ENCODE results near the gene ZCCHC2.

Gene ZCCHC2

GRCh38 chr18:62510789-62511188, 12.0 kb upstream of the ZCCHC2 start:
- DNase-seq (ENCODE audit: low spot score), result no peak

GRCh38 chr18:62512532-62512931, 10.3 kb upstream of the ZCCHC2 start:
- DNase-seq (ENCODE audit: low spot score), result no peak

DNA sequence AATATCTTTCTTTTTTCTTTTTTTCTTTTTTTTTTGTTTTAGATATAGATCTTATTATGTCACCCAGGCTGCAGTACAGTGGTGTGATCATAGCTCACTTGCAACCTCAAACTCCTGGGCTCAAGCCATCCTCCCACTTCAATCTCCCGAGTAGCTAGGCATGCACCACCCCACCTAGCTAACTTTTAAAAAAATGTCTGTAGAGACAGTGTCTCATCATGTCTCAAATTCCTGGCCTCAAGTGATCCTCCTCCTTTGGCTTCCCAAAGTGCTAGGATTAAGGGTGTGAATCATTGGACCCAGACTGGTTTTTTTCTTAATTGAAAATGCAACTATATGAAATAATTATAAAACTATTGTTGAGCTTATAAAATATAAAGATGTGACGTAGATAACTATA, 9.8 kb upstream of the ZCCHC2 start:
- no peak for DNase-seq (ENCODE audit: low spot score)

- DNase-seq (ENCODE audit: low spot score), result no peak
Observed at GRCh38 chr18:62514570-62514969, 8.3 kb upstream of the ZCCHC2 start.

DNA sequence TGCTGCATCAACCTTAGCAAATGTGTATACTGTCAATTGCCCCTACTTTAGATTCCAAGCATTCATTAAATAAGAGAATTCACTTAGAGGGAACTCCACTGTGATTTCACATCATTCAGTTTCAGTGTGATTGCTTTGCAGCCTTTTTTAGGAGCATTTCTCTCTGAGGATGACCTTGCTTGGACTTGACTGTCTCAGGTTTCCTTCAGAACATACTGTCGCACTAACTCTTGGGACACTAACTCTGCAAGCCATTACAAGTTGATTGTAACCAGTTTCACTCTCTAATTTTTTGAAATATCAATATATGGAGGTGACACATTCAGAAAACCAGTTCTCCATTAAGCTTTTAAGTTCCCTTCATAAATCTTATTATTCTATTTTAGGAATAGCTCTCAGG, 6.6 kb upstream of the ZCCHC2 start:
- DNase-seq (ENCODE audit: low spot score), result no peak

GRCh38 chr18:62518460-62519375, 4.1 kb upstream of the ZCCHC2 start:
- DNase-seq (ENCODE audit: low spot score), result no peak

GRCh38 chr18:62519684-62520083, 3.1 kb upstream of the ZCCHC2 start:
- DNase-seq (ENCODE audit: low spot score), result no peak

DNA sequence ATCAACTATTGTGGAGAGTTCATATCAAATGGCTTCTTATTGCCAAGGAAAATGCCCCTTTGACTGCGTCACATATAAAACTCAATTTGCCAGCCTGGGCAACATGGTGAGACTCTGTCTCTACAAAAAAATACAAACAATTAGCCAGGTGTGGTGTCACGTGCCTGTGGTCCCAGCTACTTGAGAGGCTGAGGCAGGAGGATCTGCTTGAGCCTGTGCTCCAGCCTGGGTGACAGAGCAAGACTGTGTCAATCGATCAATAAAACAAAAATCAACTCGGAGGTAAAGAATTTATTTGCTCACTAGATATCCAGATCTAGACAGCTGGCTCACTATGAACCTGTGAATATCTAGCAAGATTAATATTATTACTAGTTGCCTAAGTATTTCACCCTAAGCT, 1.7 kb upstream of the ZCCHC2 start:
- DNase-seq (ENCODE audit: low spot score), result no peak

GRCh38 chr18:62521593-62521992, 1.2 kb upstream of the ZCCHC2 start:
- no peak for DNase-seq (ENCODE audit: low spot score)

DNA sequence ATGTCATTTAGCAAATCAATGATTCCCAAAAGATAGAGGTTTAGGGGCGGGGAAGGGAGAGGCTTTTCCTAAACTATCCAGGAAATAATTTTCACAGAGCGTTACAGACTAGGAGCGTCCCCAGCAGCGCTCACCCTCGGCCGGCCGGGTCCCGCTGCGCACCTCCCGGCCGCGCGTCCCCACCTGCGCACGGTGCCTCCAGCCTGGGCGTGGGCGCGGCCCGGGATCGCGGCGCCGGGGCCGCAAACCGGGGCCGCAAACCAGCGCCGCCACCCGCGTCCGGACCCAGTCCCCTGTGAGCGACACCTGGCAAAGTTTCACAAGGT, 684 bp upstream of the ZCCHC2 start:
- no peak for DNase-seq (ENCODE audit: low spot score)

DNA sequence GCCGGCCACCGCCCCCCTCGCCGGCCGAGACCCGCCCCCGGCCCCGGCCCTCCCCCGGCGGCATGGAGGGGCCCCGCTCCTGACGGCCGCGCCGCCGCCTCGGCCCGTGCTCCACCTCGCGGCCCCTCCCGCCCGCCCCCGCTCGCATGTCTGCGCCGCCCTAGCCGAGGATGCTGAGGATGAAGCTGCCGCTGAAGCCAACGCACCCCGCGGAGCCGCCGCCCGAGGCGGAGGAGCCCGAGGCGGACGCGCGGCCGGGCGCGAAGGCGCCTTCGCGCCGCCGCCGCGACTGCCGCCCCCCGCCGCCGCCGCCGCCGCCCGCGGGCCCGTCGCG, 397 bp downstream of the ZCCHC2 start:
- DNase-seq (ENCODE audit: low spot score), result no peak

GRCh38 chr18:62523631-62524439, 1.0 kb downstream of the ZCCHC2 start:
- DNase-seq (ENCODE audit: low spot score), result peak; percentile 37

- peak; percentile 62 for DNase-seq (ENCODE audit: low spot score)
Observed at GRCh38 chr18:62524440-62525200, 1.8 kb downstream of the ZCCHC2 start.

- peak; percentile 29 for DNase-seq (ENCODE audit: low spot score)
Observed at GRCh38 chr18:62525608-62526007, 2.8 kb downstream of the ZCCHC2 start.

GRCh38 chr18:62526098-62527025, 3.5 kb downstream of the ZCCHC2 start:
- DNase-seq (ENCODE audit: low spot score), result peak; percentile 80

DNA sequence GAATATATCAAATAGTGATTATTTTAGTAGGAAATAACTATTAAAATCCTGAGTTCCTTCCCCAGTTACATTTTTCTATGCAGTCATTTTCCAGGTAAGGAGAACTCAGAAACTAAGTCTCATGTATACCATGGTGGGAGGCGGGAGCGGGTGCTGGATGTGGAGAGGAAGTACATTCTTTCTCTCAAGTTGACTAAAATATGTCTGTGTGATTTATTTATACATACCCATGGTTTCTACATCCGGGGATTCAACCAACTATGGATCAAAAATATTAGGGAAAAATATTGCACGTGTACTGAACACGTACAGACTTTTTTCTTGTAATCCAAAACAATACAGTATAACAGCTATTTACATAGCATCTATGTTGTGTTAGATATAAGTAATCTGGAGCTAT, 6.8 kb downstream of the ZCCHC2 start:
- DNase-seq (ENCODE audit: low spot score), result no peak

- peak; percentile 41 for DNase-seq (ENCODE audit: low spot score)
Observed at GRCh38 chr18:62531078-62531477, 8.3 kb downstream of the ZCCHC2 start.

DNA sequence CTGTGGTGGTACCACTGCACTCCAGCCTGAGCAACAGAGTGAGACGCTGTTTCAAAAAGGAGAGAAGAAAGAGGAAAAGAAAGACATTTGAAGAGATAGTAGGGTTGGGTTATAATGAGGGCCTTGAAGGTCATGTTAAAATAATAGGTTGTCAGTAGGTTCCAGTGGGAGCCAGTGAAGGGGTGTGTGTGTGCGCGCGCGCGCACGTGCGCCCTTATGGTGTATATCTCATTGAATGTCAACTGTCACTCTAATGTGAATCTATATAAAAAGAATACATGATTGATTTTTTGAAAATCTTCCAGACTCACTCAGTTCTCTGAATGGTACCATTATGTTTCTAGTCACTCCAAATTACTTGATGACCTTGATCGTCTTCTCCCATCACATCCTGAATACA, 9.1 kb downstream of the ZCCHC2 start:
- no peak for DNase-seq (ENCODE audit: low spot score)

DNA sequence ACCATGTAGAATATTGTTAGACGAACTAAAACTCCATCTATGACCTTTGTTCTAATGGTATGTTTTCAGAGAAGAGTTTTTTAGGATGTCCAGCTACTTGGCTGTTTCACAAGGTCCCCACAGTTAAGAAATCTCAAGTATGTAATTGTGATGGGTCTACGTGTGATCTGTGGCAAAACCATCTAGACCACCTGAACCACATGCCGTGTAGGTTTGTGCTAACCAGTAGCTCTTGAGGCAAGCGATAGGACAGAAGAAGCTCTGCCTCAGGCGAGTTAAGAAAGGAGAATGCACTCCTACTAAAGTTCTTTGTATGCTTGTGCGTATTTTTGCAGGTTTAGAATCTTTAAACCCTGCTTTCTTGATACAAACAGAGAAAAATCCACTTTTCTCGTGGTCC, 13.2 kb downstream of the ZCCHC2 start:
- no peak for DNase-seq (ENCODE audit: low spot score)

DNA sequence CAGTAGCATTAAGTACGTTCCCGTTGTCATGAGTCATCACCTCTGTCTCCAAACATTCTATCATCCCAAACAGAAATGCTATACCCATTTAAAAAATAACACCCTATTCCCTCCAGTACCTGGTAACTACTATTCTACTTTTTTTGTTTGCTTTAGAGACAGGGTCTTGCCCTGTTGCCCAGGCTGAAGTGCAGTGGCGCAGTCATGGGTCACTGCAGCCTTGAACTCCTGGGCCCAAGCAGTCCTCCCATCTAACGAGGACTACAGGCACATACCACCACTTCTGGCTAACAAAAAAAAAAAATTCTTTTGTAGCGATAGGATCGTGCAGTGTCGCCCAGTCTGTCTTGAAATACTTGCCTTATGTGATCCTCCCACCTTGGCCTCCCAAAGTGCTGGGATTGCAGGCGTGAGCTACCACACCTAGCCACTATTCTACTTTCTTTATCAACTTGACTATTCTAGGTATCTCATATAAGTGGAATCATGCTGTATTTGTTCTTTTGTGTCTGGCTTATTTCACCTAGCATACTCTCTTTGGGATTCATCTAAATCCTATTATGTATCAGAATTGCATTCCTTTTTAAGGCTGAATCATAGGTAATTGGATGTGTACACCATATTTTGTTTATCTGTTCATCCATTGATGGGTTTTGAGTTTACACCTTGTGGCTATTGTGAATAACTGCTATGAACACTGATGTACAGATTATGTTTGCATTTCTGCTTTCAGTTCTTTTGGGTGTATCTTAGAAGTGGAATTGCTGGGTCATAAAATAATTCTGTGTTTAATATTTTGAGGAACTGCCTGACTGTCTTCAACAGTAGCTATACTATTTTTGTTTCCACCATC, 14.4 kb downstream of the ZCCHC2 start:
- DNase-seq (ENCODE audit: low spot score), result no peak

- DNase-seq (ENCODE audit: low spot score), result no peak
Observed at GRCh38 chr18:62537946-62538345, 15.1 kb downstream of the ZCCHC2 start.

Measured in globus pallidus (tissue), 1 donor.